SK-N-SH (cell line): ENCODE data around the gene ITCH.
"Not testable (repeated sequence)": the region's sequence is repeated elsewhere in the genome, so short reads cannot be mapped to it uniquely, and the experiment has no call there.

Experiments used
- MAX ChIP-seq: IDR thresholded peaks from 2 replicates; pipeline ENCODE4 v1.4.0; 2012; ENCODE audit warnings: low read depth
- POLR2AphosphoS5 ChIP-seq: IDR thresholded peaks from 2 replicates; pipeline ENCODE4 v1.6.1; 2012; ENCODE audit warnings: low read depth, low read length
- RXRA ChIP-seq: IDR thresholded peaks from 2 replicates; pipeline ENCODE4 v1.4.0; 2012; ENCODE audit warnings: low read depth, mild to moderate bottlenecking, borderline replicate concordance
- SIN3A ChIP-seq: IDR thresholded peaks from 2 replicates; pipeline ENCODE4 v1.6.1; 2012; ENCODE audit warnings: low read depth, mild to moderate bottlenecking, low read length, moderate library complexity, borderline replicate concordance
- TAF1 ChIP-seq: IDR thresholded peaks from 2 replicates; pipeline ENCODE4 v1.6.1; 2012; ENCODE audit warnings: low read depth, mild to moderate bottlenecking, low read length, moderate library complexity, borderline replicate concordance
- USF1 ChIP-seq: IDR thresholded peaks from 2 replicates; pipeline ENCODE4 v1.4.0; 2012; ENCODE audit warnings: low read depth, borderline replicate concordance
- USF2 ChIP-seq: fragments of 150-350 bp; IDR thresholded peaks from 2 replicates; pipeline ENCODE4 v1.6.1; 2017; ENCODE audit warnings: antibody characterized with exemption, low read length, low read depth, borderline replicate concordance
- TF ChIP-seq, protein P1 (sequence below): fragments of 200-600 bp; sonication (generic); IDR thresholded peaks from 2 replicates; pipeline ENCODE4 v1.6.1; 2017; ENCODE audit warnings: antibody characterized with exemption, mild to moderate bottlenecking, moderate library complexity

DNA sequence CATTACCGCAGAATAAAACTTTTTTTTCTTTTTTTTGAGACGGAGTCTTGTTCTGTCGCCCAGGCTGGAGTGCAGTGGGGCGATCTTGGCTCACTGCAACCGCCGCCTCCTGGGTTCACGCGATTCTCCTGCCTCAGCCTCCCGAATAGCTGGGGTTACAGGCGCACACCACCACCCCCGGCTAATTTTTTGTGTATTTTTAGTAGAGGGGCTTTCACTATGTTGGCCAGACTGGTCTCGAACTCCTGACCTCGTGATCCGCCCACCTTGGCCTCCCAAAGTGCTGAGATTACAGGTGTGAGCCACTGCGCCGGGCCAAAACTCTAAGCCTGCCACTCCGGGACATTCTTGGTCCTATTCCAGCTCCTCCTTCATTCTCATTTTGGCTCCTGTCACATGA, 151.0 kb downstream of the ITCH start:
- TF ChIP-seq, protein P1, sequence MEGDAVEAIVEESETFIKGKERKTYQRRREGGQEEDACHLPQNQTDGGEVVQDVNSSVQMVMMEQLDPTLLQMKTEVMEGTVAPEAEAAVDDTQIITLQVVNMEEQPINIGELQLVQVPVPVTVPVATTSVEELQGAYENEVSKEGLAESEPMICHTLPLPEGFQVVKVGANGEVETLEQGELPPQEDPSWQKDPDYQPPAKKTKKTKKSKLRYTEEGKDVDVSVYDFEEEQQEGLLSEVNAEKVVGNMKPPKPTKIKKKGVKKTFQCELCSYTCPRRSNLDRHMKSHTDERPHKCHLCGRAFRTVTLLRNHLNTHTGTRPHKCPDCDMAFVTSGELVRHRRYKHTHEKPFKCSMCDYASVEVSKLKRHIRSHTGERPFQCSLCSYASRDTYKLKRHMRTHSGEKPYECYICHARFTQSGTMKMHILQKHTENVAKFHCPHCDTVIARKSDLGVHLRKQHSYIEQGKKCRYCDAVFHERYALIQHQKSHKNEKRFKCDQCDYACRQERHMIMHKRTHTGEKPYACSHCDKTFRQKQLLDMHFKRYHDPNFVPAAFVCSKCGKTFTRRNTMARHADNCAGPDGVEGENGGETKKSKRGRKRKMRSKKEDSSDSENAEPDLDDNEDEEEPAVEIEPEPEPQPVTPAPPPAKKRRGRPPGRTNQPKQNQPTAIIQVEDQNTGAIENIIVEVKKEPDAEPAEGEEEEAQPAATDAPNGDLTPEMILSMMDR = not testable (repeated sequence)
- not testable (repeated sequence) for TF ChIP-seq MAX, POLR2AphosphoS5, TAF1, USF2, RXRA, SIN3A, USF1
